Fibroblast of lung (primary cell): ENCODE data around the gene FCAR. TPM values are rescaled to one million over a fixed set of nuclear protein-coding genes. Genes with fewer than 3 reads are reported as not detected.

ENCODE experiments used
- DNase-seq, 2 donors: peaks; one replicate each; pipeline versions ENCODE4 v3.0.0 to v3.0.0-alpha.2; 2010; ENCODE audit warnings: low read depth in 2 of 2
- H2AFZ ChIP-seq: 2 replicates; pipeline ENCODE4 v1.5.1; 2012; ENCODE audit warnings: low read length, control low read depth, inconsistent platforms
- H3K27ac ChIP-seq: 2 replicates; pipeline ENCODE4 v1.5.1; 2011; ENCODE audit warnings: low read length, control low read depth; ENCODE audit not compliant: insufficient read depth
- H3K27me3 ChIP-seq: 2 replicates; pipeline ENCODE4 v1.5.1; 2011; ENCODE audit warnings: mild to moderate bottlenecking, low read length; ENCODE audit not compliant: control insufficient read depth, insufficient read depth
- H3K36me3 ChIP-seq: 2 replicates; pipeline ENCODE4 v1.5.1; 2011; ENCODE audit warnings: low read length; ENCODE audit not compliant: control insufficient read depth, insufficient read depth
- H3K4me1 ChIP-seq: 2 replicates; pipeline ENCODE4 v1.5.1; 2011; ENCODE audit warnings: low read length; ENCODE audit not compliant: control insufficient read depth, insufficient read depth; ENCODE audit errors: extremely low read depth
- H3K4me2 ChIP-seq: 2 replicates; pipeline ENCODE4 v1.5.1; 2011; ENCODE audit warnings: low read length, control low read depth; ENCODE audit not compliant: insufficient read depth; ENCODE audit errors: extremely low read depth
- H3K4me3 ChIP-seq, 4 experiments: fragments of 200-600 bp in 1 of 4; sonication (generic) in 1 of 4; replicated peaks in 1 of 4; 2 replicates each; pipeline ENCODE4 v1.5.1; 2011 to 2016; ENCODE audit warnings: low read length in 4 of 4, low read depth in 3 of 4, mild to moderate bottlenecking in 3 of 4, control low read depth in 2 of 4, inconsistent platforms in 1 of 4, mixed read lengths in 1 of 4; ENCODE audit not compliant: insufficient read depth in 1 of 4; ENCODE audit errors: control extremely low read depth in 1 of 4
- H3K79me2 ChIP-seq: 2 replicates; pipeline ENCODE4 v1.5.1; 2012; ENCODE audit warnings: mild to moderate bottlenecking, low read length, inconsistent platforms; ENCODE audit not compliant: control insufficient read depth, insufficient read depth
- H3K9ac ChIP-seq: 2 replicates; pipeline ENCODE4 v1.5.1; 2011; ENCODE audit warnings: mild to moderate bottlenecking, low read length, control low read depth; ENCODE audit not compliant: insufficient read depth
- H3K9me3 ChIP-seq: 2 replicates; pipeline ENCODE4 v1.5.1; 2012; ENCODE audit warnings: low read depth, low read length; ENCODE audit not compliant: control insufficient read depth, insufficient read depth
- H4K20me1 ChIP-seq: 2 replicates; pipeline ENCODE4 v1.5.1; 2011; ENCODE audit warnings: low read length; ENCODE audit not compliant: control insufficient read depth, insufficient read depth; ENCODE audit errors: extremely low read depth
- EZH2 ChIP-seq: IDR thresholded peaks from 2 replicates; pipeline ENCODE4 v1.5.1; 2012; ENCODE audit warnings: low read length, control low read depth, mild to moderate bottlenecking; ENCODE audit errors: missing control alignments
- polyA plus RNA-seq, 2 donors: library from polyadenylated mRNA; depleted of rRNA in 1 of 2; stranded (reverse) in 1 of 2; unstranded in 1 of 2; fragments of >200 nt; gene quantifications; 2 replicates each; pipeline ENCODE4 v1.2.1, GENCODE V29; 2011 to 2012; ENCODE audit warnings: missing spikeins in 1 of 2
- total RNA-seq: library from RNA; depleted of rRNA; stranded (reverse); fragments of >200 nt; gene quantifications from 2 replicates; pipeline ENCODE4 v1.2.1, GENCODE V29; 2014
- TF ChIP-seq, protein P1 (sequence below), 2 donors: IDR thresholded peaks in 1 of 2; conservative IDR thresholded peaks in 1 of 2; 1 replicate in 1 of 2; 2 replicates in 1 of 2; pipeline ENCODE4 v1.5.1; 2011 to 2012; ENCODE audit warnings: low read length in 2 of 2, control low read depth in 1 of 2, inconsistent platforms in 1 of 2, low read depth in 1 of 2, mild to moderate bottlenecking in 1 of 2

The FCAR gene
- total and polyA plus RNA-seq, 2 donors (not counting 1 experiment from before 2014, with no cell fraction given), result not detected

GRCh38 chr19:54881884-54882283 lies 7.8 kb downstream of the FCAR start:
- H3K4me1 ChIP-seq, result no peaks in the 10 kb centered on the region
- no peaks in the 10 kb centered on the region for H3K9me3 ChIP-seq
- H3K4me2 ChIP-seq, result no peak overlapping the region
- no peaks in the 10 kb centered on the region for H3K27me3 ChIP-seq
- H3K79me2 ChIP-seq, result no peaks in the 10 kb centered on the region
- H2AFZ ChIP-seq, result no peak overlapping the region
- DNase-seq, result no peak
- TF ChIP-seq EZH2, result no peak
- TF ChIP-seq, protein P1, sequence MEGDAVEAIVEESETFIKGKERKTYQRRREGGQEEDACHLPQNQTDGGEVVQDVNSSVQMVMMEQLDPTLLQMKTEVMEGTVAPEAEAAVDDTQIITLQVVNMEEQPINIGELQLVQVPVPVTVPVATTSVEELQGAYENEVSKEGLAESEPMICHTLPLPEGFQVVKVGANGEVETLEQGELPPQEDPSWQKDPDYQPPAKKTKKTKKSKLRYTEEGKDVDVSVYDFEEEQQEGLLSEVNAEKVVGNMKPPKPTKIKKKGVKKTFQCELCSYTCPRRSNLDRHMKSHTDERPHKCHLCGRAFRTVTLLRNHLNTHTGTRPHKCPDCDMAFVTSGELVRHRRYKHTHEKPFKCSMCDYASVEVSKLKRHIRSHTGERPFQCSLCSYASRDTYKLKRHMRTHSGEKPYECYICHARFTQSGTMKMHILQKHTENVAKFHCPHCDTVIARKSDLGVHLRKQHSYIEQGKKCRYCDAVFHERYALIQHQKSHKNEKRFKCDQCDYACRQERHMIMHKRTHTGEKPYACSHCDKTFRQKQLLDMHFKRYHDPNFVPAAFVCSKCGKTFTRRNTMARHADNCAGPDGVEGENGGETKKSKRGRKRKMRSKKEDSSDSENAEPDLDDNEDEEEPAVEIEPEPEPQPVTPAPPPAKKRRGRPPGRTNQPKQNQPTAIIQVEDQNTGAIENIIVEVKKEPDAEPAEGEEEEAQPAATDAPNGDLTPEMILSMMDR (conservative IDR thresholded peaks at IDR 0.05 in 1 of 2, IDR thresholded peaks at IDR 0.05 in 1 of 2; ENCODE audit: low read depth in 1 of 2, low read length in 2 of 2), result no peak
- no peaks in the 10 kb centered on the region for H3K36me3 ChIP-seq
- H3K4me3 ChIP-seq, result no peak overlapping the region
- H4K20me1 ChIP-seq, result no peaks in the 10 kb centered on the region
- no peak overlapping the region for H3K9ac ChIP-seq
- no peak overlapping the region for H3K27ac ChIP-seq

GRCh38 chr19:54882758-54883157 lies 8.7 kb downstream of the FCAR start:
- TF ChIP-seq EZH2, result no peak
- TF ChIP-seq, protein P1 (conservative IDR thresholded peaks at IDR 0.05 in 1 of 2, IDR thresholded peaks at IDR 0.05 in 1 of 2; ENCODE audit: low read depth in 1 of 2, low read length in 2 of 2), result no peak
- no peaks in the 10 kb centered on the region for H3K36me3 ChIP-seq
- H3K79me2 ChIP-seq, result no peaks in the 10 kb centered on the region
- no peak overlapping the region for H3K4me2 ChIP-seq
- no peak overlapping the region for H3K27ac ChIP-seq
- no peaks in the 10 kb centered on the region for H3K27me3 ChIP-seq
- H4K20me1 ChIP-seq, result no peaks in the 10 kb centered on the region
- no peak overlapping the region for H3K9ac ChIP-seq
- H3K4me3 ChIP-seq, result no peak overlapping the region
- H3K4me1 ChIP-seq, result no peaks in the 10 kb centered on the region
- no peak for DNase-seq
- no peaks in the 10 kb centered on the region for H3K9me3 ChIP-seq
- no peak overlapping the region for H2AFZ ChIP-seq

- Histone ChIP-seq H3K4me3 (no peak overlapping the region), H3K4me2 (no peak overlapping the region), H3K36me3 (no peaks in the 10 kb centered on the region), H3K27me3 (no peaks in the 10 kb centered on the region), H3K79me2 (no peaks in the 10 kb centered on the region), H2AFZ (no peak overlapping the region), H3K9ac (no peak overlapping the region), H3K9me3 (no peaks in the 10 kb centered on the region), H3K27ac (no peak overlapping the region), H4K20me1 (no peaks in the 10 kb centered on the region), H3K4me1 (no peaks in the 10 kb centered on the region)
- DNase-seq, result no peak
- TF ChIP-seq EZH2, result no peak
- TF ChIP-seq, protein P1 (conservative IDR thresholded peaks at IDR 0.05 in 1 of 2, IDR thresholded peaks at IDR 0.05 in 1 of 2; ENCODE audit: low read depth in 1 of 2, low read length in 2 of 2), result no peak
Observed at GRCh38 chr19:54883228-54883627, 9.2 kb downstream of the FCAR start.
